Brain microvascular endothelial cell (primary cell): ENCODE results near the gene PAOX.

ENCODE experiments used
- DNase-seq: peaks from one replicate; pipeline ENCODE4 v3.0.0-alpha.2; 2020
- H3K27ac ChIP-seq: fragments of 250-450 bp; sonication (Bioruptor Pico); 2 replicates; pipeline ENCODE4 v1.5.1; 2020; ENCODE audit warnings: mild to moderate bottlenecking, moderate library complexity
- H3K27me3 ChIP-seq: fragments of 250-450 bp; sonication (Bioruptor Pico); replicated peaks from 2 replicates; pipeline ENCODE4 v1.5.1; 2020; ENCODE audit warnings: mild to moderate bottlenecking
- H3K36me3 ChIP-seq: fragments of 250-450 bp; sonication (Bioruptor Pico); replicated peaks from 2 replicates; pipeline ENCODE4 v1.5.1; 2020; ENCODE audit warnings: mild to moderate bottlenecking
- H3K4me3 ChIP-seq: 2 replicates; pipeline ENCODE4 v1.5.1; 2011; ENCODE audit warnings: low read depth, mild to moderate bottlenecking, control low read depth, low read length, moderate library complexity
- CTCF ChIP-seq: IDR thresholded peaks from 2 replicates; pipeline ENCODE4 v1.5.1; 2011; ENCODE audit warnings: low read depth, mild to moderate bottlenecking, moderate library complexity, low read length, control low read depth, inconsistent platforms; ENCODE audit errors: missing control alignments
- in situ Hi-C: cut with HindIII; loops from 2 replicates; pipeline ENCODE4 v1.10.0; 2017; ENCODE audit warnings: low sequenced_read_pairs, low pct_ligation_motif_present

Gene PAOX

GRCh38 chr10:133401981-133402725 is 23.1 kb downstream of the PAOX start:
- Histone ChIP-seq H3K27me3 (no peaks in the 10 kb centered on the region), H3K36me3 (peaks cover 55% of the 10 kb centered on the region), H3K4me3 (no peak overlapping the region), H3K27ac (no peak overlapping the region)
- no peak for DNase-seq
- TF ChIP-seq CTCF = no peak
- in situ Hi-C loops = no loop called here

GRCh38 chr10:133403359-133403758 is 24.3 kb downstream of the PAOX start:
- H3K36me3 ChIP-seq = peaks cover 52% of the 10 kb centered on the region
- H3K27me3 ChIP-seq = no peaks in the 10 kb centered on the region
- no peak for TF ChIP-seq CTCF
- DNase-seq = no peak
- in situ Hi-C loops = no loop called here
- no peak overlapping the region for H3K4me3 ChIP-seq
- H3K27ac ChIP-seq = no peak overlapping the region

- Histone ChIP-seq H3K27me3 (no peaks in the 10 kb centered on the region), H3K4me3 (no peak overlapping the region), H3K36me3 (peaks cover 49% of the 10 kb centered on the region), H3K27ac (no peak overlapping the region)
- no peak for DNase-seq
- in situ Hi-C loops = no loop called here
- no peak for TF ChIP-seq CTCF
Observed at GRCh38 chr10:133403784-133404183, 24.7 kb downstream of the PAOX start.

- no peak for DNase-seq
- Histone ChIP-seq H3K4me3 (no peak overlapping the region), H3K27ac (no peak overlapping the region), H3K36me3 (peaks cover 39% of the 10 kb centered on the region), H3K27me3 (no peaks in the 10 kb centered on the region)
- in situ Hi-C loops = no loop called here
- TF ChIP-seq CTCF = no peak
Observed at GRCh38 chr10:133405272-133405671, 26.2 kb downstream of the PAOX start.

GRCh38 chr10:133405844-133406527 is 26.9 kb downstream of the PAOX start:
- Histone ChIP-seq H3K4me3 (no peak overlapping the region), H3K27ac (no peak overlapping the region), H3K27me3 (no peaks in the 10 kb centered on the region), H3K36me3 (peaks cover 37% of the 10 kb centered on the region)
- no peak for DNase-seq
- in situ Hi-C loops = no loop called here
- TF ChIP-seq CTCF = no peak
